ENCODE results near the gene RAPGEF1.
"Not testable (repeated sequence)": the region's sequence is repeated elsewhere in the genome, so short reads cannot be mapped to it uniquely, and the experiment has no call there.

The RAPGEF1 gene

DNA sequence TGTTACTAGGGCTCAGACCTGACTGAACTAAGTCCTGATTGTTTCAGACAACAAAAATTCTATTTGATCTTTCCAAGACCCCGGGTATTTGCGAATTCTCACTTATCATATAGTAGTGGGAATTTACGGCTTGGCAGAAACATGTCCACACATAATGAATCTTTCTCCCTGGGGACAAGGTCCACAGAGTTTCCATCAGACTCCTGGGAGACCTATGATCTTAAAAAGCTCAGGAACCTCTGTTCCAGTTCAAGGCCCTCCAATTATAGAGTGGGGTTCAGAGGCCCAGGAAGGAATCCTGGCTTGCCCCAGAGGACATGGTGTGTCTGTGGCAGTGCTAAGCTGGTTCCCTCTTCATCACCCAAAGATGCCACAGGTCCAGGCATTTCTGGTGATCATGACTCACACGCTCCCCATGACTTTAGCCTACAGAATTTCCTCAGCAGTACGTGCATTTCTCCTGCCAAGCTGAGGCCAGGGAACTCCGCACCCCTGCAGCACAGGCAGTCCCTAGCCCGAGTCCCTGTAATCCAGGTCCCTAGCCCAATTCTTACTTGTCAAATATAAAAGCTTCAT, 12.6 kb downstream of the RAPGEF1 start:
- peak in 1 of 2 experiments; percentile 57 for DNase-seq

DNA sequence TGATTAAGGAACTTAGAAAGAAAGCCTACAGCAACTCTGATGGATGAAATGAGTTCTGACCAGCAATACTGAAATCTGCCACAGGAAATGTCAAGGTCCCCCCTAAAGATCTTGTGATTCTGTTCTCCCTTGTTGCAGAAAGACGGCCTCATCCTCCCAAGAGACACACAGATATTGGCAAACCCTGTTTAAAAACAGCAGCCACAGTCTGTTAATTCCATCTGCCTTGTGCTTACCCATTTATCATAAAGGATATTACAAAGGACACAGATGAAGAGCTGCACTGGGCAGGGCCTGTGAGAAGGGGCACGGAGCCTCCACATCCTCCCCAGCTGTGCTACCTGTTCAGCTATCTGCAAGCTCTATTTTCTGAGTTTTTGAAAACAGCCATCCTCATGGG, 15.2 kb downstream of the RAPGEF1 start:
- no peak for DNase-seq

DNA sequence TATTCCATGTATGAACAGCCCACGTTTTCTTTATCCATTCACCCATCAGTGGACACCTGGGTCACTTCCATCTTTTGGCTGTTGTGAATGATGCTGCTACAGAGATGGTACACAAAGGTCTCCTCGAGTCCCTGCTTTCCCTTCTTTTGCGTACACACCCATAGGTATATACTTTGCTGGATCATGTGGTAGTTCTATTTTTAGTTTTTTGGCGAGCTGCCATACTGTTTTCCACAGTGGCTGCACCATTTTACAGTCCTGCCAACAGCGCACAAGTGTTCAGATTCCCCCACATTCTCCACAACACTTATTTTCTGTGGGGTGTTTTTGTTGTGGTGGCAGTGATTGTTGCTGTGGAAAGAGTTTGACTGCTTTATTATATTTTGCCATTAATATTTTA, 16.2 kb downstream of the RAPGEF1 start:
- no peak for DNase-seq

DNA sequence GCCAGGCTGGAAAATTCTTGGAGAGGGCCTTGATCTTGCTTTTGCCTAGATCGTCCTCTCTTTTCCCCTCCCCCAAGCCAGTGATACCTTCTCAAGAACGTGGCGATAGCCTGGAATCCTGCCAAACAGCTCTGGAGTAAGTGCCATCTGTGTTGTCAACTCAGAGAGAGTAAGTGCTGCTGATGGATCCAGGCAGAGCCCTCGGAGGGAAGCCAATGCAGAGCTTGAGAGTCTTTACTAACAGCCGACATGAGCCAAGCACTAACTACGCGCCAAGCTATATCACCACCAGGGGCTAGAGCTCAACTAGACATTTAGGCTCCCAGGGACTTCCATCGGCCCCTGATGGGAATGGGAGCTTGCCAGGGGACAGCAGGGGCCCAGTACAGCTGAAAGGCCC, 17.6 kb downstream of the RAPGEF1 start:
- no peak for DNase-seq

DNA sequence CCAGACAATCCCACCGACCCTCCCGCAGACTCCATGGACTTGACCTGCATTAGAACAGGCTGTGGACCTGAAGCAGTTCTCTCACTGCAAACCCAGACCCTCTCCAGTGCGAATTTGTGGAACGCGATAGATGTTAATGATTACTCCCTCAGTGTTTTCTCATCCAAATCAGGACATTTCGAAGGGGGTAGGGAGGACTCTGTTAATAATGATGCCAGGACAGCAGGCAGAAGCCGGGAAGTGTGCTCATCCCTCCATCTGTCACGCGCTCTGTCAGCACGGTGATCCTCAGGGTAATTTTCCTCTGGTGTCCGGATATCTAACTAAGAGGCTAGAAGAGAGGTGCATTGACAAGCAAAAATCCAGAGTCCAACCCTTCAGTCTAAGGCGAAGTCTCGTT, 18.8 kb downstream of the RAPGEF1 start:
- no peak for DNase-seq

DNA sequence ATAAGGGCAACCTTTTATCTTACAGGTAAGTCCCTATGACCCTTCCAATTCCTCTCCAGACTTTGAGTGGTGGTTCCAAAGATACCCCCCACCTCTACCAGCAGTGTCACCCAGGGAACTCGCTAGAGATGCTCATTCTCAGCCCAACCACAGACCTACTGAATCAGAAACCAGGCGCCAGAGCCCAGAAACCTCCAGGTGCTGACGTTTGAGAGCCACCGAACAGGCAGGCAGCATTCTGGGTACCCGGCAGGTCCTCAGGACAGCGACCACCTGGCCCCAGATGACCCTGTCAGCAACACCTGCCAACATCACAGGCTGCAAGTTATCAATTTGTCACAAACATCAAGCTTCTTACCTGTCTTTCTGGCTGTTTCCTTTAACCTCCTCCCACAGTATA, 19.5 kb downstream of the RAPGEF1 start:
- DNase-seq, result peak in 1 of 2 experiments; percentile 57

DNA sequence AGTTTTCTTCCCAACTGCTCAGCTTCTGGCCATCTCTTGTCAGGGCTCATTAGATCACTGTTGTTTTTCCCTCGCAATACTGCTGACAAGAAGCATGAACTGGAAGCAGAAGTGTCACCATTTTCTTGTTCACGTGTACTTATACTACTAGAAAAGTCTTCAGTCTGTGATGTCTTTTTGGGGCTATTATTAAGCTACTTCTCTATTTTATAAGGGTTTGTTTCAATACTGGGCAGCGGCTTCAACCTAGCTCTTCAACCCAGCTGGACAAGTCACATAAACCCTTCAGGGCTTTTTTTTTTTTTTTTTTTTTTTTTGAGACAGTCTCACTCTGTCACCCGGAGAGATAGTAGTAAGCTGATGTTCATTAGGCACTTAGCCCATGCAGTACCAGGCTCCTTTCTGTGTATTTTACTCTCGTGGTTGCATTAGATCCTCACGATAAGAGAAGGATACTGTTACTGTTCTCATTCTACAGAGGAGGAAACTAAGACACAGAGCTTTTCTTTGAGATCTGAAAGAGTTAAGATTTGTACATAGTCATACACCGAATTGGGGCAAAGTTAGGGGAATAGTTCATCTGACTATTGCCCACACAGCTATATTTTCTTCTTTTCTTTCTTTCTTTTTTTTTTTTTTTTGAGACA, 20.5 kb downstream of the RAPGEF1 start:
- DNase-seq, result no peak

DNA sequence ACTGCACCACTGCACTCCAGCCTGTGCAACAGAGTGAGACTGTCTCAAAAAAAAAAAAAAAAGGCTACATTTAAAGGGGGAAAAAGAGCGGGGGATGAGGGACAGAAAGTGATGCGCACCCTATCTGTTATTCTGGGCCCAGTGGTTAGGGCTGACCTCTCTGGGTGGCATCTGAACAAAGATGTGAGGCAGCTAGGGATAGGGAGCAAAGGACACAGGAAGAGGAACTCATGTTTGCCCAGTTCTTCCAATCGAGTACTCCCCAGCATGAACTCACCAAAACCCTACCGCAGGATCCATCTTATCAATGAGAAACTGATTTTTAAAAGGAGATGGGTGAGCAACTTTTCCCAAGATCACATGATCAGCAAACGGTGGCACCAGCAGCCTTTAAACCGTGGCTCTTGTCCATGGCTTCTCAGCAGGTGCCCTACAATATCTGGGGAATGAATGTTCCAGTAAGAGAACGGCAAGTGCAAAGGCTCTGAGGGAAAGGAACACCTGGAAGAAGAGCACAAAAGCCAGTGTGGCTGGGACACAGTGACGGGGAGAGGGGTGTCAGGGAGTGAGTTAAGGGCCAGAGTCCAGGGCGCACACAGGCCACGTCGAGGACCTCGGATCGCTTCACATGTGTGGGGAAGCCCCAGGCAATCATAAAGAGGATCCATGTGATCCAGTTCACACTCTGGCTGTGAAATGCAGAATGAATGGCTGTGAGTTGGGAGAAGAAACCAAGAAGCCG, 22.0 kb downstream of the RAPGEF1 start:
- DNase-seq, result no peak

DNA sequence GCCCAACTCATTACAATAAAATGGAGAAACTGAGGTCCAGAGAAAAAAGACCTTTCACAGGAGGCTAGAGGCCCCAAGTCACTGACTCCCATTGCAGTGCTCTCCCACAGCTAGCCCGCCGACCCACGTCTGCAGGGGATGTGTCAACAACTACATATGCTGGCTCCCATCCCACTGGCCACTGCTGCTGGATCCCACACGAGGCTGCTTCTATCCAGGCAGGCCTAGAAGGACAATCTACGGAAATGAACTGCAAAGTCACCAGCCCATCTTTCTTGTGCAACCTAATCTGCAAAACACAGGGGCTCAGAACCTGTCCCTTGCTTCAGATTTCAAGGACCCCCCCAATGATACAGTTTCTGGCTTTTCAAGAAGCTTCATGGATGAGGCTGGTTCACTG, 24.0 kb downstream of the RAPGEF1 start:
- no peak for DNase-seq

DNA sequence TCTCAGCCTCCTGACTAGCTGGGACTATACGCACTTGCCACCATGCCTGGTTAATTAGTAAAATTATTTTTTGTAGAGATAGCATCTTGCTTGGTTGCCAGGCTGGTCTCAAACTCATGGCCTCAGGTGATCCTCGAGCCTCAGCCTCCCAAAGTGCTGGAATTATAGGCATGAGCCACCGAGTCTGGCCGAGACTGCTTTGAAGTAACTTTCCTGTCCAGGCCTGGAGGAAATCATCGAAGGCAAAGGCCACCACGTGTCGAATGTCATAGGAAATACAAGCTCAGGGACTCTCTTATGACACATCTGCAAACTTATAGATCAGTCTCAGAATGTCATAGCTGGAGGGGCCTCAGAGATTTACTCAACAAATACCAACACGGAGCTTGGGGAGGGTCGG, 25.1 kb downstream of the RAPGEF1 start:
- DNase-seq, result no peak

DNA sequence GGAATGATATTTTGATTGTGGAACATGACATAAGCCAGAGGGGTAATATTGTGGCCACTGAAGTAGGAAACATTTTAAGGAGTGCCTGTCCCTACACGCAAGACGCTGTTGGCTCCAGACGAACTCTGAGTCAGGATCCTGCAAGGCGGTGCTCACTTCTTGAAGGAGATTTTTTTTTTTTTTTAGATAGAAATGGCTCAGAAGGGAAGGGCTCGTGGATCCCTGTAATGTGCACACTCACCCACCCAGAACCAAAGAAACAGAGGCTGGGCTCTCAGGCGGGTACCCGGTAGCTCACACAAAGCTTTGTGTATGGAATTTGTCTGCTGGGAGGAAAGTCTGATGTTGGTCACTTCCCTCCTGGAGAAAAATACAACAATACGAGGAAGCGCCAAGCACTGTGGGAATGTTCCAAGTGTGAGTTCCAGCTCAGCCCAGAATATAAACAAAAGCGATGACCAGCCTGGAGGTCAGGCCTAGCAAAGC, 25.7 kb downstream of the RAPGEF1 start:
- DNase-seq, result no peak

DNA sequence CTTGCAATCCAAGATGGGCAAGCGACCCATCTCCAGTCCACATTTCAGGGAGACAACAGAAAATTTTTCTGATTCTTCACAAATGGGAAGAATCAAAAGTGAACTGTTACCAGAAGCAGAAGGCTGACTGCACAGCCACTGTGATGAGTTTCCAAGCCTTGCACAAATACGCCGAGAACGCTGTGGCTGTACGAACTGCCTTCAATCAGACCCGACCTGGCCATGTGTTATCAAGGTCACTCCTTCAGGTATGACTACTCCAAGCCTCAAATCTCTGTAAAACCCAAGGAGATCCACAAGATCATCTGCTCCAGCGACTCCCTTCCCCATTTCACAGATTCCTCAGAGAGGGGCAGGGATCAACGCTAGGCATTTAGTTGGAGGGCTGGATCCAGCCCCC, 26.9 kb downstream of the RAPGEF1 start:
- no peak for DNase-seq

DNA sequence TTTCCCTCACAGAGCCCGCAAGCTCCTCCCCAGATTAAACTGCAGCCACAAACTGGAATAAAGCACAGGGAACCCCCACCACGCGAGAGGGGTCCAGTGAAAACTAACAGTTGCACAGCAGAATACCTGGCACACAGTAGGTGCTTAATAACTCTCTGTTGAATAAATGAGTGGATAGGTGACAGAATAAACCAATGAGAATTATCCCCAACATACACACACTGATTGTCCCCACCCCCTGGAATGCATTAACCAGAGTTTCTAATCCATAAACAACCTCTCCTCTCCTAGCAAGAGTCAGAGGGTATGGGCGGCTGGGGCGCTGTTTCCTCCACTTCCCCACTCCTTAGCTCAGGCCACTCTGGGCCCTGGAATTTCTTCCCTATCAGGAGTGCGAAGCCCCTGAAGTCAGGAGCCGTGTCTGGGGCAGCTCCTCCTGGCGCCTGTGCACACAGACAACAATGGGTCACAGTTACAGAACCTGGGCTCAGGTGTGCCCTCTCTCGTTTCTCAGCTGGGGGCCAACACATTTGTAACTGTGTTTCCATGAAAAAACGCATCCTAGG, 27.6 kb downstream of the RAPGEF1 start:
- DNase-seq, result no peak

DNA sequence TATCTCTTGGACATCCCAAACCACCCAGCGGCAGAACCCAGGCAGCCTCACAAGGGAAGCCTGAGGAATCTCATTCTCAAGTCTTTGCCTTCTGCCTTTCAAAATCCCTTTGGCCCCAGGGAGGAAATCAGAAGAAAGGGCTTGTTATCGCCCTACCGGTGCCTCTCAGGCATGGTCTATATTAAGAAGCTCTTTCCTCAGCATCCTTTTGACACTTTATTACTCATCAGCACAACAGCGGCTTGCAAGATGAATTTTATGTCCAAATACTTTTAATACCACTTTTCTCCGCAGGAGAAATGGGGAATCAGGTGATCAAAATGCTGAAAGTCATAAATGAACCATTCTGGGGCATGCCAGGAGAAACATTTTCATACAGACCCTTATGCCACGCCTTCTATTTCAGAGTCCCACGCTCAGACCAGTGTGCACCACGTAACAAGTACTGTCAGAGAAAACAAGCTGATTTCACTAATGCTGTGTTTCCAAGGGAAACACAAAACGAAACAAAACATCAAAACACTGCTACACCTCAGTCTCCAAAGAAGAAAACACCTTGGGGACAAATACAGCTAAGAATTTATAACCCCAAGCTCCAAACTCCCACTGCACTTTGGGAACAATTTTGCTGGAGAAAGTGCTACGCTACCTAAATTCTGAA, 30.0 kb downstream of the RAPGEF1 start:
- peak in 1 of 2 experiments; percentile 55 for DNase-seq

DNA sequence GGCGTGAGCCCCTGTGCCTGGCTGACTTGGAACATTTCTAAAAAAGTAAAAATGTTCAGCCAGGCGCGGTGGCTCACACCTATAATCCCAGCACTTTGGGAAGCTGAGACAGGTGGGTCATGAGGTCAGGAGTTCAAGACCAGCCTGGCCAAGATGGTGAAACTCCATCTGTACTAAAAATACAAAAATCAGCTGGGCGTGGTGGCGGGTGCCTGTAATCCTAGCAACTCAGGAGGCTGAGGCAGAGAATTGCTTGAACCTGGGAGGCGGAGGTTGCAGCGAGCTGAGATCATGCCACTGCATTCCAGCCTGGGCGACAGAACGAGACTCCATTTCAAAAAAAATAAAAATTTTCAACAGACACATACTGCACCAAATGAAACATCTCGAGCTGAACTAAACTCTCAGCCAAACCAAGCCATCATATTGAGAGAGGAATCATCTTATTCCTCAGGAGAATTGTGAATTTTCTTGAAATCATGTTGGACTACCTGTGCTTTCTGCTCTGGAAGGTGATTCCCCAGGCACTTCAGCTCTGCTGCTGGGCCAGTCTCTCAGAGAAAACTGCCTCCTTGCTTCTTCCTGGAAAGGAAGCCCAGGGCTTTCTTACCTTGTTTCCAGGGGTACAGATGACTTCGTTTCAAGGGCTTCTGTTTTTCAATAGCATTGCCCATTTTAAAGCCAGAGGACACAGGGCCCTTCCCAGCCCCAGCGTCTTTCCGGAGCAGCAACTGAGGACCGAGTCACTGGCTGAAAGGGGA, 30.7 kb downstream of the RAPGEF1 start:
- not testable (repeated sequence) for DNase-seq

DNA sequence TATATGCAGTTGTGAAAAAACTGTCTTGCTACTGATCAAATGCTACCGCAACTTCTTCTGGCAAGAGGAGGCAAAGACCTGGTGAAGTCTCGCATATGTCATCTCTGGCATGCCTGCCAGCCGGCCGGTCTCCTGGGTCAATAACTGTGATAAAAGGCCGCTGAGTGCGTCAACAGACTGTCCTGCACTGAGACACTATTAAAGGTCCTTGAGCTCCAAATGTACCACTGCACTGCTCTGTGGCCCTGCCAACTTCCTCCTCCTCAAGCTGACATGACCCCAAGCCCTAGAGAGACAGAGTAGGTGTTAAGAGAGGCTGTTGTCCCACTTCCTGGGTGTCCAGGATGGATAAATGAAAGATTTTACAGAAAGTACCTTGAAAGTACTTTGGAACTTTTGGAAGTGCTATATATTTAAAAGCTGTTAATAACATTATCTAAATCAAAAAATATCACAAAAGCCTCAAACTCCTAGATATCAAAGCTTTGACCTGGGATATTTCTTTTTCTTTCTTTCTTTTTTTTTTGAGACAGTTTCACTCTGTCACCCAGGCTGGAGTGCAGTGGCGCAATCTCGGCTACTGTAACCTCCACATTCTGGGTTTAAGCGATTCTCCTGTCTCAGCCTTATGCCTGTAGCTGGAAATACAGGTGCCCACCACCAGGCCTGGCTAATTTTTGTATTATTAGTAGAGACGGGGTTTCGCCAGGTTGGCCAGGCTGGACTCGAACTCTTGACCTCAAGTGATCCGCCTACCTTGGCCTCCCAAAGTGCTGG, 31.5 kb downstream of the RAPGEF1 start:
- no peak for DNase-seq

DNA sequence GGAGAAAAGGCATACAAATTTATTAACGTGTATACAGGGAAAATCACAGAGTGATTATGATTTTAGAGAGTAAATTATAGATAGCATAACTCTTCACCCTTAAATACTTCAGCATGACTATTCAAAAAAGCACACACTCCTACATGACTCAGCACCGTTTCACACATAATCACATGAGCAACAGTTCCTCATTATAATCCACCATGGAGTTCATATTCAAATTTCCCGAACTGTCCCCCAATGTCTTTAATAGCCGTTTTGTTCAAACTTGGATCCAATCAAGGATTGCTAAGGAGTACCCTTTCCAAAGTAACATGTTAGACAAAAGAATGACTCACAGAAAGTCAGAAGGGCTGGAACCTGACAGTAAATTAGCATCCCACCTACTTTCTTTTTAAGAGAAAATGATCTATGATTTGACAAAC, 32.1 kb downstream of the RAPGEF1 start:
- no peak for DNase-seq

DNA sequence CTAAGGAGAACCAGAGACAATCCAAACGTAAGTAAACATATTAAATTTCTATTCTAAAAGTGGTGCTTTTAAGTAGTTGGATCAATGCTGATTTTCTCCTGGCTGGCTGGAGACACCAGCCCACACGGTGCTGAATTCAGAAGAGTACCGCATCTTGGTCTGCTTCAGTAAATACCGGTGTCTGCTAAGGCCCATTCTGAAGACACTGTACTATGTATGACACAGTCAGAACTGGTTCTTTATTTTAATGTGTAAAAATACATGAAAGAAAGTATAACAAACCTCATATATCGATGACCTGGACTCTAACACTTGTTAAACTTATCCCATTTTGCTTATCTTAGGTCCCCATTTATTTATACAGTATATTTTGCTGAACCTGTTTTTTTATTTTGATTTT, 32.8 kb downstream of the RAPGEF1 start:
- no peak for DNase-seq

DNA sequence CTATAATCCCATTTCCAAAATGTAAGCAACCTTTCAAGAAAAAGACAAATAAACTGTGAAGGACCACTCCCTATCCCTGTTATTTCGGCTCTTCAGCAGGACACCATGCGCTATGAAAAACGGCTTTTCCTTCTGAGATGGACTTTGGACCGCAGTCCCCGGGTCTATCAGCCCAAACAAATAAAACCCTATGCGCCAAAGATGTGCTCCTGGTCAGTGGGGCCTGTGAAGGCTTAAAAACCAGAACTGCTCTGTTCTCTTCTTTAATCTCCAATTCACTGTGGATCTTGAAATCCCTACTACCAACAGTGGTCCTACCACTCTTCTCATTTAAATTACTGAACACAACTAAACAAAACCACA, 33.3 kb downstream of the RAPGEF1 start:
- no peak for DNase-seq

DNA sequence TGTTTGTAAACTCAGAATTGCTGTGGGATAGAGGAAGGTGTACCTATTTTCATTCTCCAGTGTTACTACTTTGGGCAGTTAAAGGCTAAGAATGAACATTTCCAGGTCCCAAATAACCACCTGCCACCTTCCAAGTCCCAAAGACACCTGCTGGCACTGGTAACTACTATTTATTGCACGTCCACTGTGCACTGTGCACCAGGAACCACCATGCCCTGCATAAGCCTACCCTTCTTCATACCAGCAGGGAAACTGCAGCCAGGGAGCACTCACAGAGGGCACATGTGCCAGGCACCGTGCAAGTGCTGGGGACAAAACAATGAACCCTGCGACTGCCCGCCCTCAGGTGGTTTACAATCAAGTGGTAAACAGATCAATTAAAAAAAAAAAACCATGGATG, 34.9 kb downstream of the RAPGEF1 start:
- DNase-seq, result no peak

DNA sequence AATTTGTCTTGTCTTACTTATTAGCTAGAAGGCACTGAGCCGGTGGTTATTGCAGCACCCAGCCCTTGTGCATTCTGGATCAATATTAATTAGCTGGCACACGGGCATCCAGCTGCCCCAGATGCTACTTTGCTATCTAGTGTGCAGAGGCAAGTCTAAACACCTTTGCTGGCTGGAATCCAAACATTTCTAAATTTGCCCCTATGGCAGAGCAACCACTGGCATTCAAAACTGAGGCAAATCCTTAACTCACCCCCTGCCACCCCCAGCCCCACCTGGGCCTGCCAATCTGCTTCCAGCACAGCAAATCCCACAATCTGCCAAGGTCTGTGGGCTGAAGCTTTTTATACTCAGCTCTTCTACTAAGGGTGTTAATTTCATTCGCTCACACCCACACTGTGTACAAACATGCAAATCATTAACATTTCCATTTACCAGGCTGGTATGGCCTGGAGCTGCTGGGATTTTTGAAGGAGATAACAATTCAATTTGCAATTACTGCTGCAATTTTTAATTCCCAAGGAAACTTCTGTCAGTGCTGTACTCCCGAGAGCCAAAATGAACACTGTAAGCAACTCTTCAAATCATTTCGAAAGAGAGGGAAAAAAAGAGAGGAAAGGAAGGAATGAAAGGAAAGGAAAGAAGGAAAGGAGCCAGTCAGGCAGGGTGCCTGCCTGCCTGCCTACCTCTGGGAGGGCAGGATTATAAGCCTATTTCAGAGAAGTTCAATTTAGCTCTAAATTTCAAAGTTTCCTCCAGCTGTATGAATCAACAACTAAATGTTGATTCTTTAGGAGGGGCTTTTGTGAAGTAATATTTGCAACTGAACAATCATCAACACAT, 35.5 kb downstream of the RAPGEF1 start:
- DNase-seq, result no peak
